ENCODE measurements around the gene RPS15. TPM values are rescaled to one million over a fixed set of nuclear protein-coding genes. Genes with fewer than 3 reads are reported as not detected.

Gene RPS15
- polyA plus RNA-seq, 1 donor (not counting 4 experiments of a cell fraction or from before 2014, with no cell fraction given): 795 TPM

GRCh38 chr19:1420590-1420989, 17.6 kb upstream of the RPS15 start:
- Histone ChIP-seq H3K4me3 (ENCODE audit: control insufficient read depth in 2 of 3, extremely low read depth in 1 of 3, insufficient read depth in 2 of 3, low read depth in 1 of 3, low read length in 3 of 3) (no peak overlapping the region), H3K27ac (ENCODE audit: control insufficient read depth, insufficient read depth, low read length) (no peak overlapping the region), H3K4me1 (ENCODE audit: control insufficient read depth, extremely low read depth, insufficient read depth, low read length) (peaks cover 31% of the 10 kb centered on the region), H3K79me2 (ENCODE audit: control insufficient read depth, insufficient read depth, low read length) (peaks cover 82% of the 10 kb centered on the region), H3K27me3 (ENCODE audit: control insufficient read depth, extremely low read depth, insufficient read depth, low read length) (no peaks in the 10 kb centered on the region), H3K9me3 (ENCODE audit: control insufficient read depth, low read depth, low read length) (no peaks in the 10 kb centered on the region), H3K36me3 (ENCODE audit: control insufficient read depth in 2 of 2, extremely low read depth in 1 of 2, insufficient read depth in 2 of 2, low read length in 2 of 2) (peaks cover 40 to 64% of the 10 kb centered on the region in 2 experiments), H4K20me1 (ENCODE audit: control insufficient read depth, extremely low read depth, insufficient read depth, low read length) (peaks cover 41% of the 10 kb centered on the region), H3K9me1 (ENCODE audit: control insufficient read depth, extremely low read depth, insufficient read depth, low read length) (peaks cover 5% of the 10 kb centered on the region), H3K9ac (ENCODE audit: control insufficient read depth, extremely low read depth, insufficient read depth, low read length) (no peak overlapping the region), H3K4me2 (ENCODE audit: control insufficient read depth, extremely low read depth, insufficient read depth, low read depth, low read length) (no peak overlapping the region), H2AFZ (ENCODE audit: control insufficient read depth, low read length) (no peak overlapping the region)
- dilution Hi-C loops (cut with MboI; ENCODE audit: extremely low pct_ligation_motif_present, low sequenced_read_pairs): no loop called here
- FAIRE-seq (no peak), DNase-seq (ENCODE audit: low read depth, low spot score) (no peak)
- TF ChIP-seq CTCF (optimal IDR thresholded peaks at IDR 0.05 in 1 of 3, IDR thresholded peaks at IDR 0.05 in 1 of 3, conservative IDR thresholded peaks at IDR 0.05 in 1 of 3; ENCODE audit: extremely low read depth in 1 of 3, insufficient read depth in 2 of 3, low read length in 3 of 3): no peak
- no peak for TF ChIP-seq EZH2 (IDR thresholded peaks at IDR 0.05; ENCODE audit: low read length)

DNA sequence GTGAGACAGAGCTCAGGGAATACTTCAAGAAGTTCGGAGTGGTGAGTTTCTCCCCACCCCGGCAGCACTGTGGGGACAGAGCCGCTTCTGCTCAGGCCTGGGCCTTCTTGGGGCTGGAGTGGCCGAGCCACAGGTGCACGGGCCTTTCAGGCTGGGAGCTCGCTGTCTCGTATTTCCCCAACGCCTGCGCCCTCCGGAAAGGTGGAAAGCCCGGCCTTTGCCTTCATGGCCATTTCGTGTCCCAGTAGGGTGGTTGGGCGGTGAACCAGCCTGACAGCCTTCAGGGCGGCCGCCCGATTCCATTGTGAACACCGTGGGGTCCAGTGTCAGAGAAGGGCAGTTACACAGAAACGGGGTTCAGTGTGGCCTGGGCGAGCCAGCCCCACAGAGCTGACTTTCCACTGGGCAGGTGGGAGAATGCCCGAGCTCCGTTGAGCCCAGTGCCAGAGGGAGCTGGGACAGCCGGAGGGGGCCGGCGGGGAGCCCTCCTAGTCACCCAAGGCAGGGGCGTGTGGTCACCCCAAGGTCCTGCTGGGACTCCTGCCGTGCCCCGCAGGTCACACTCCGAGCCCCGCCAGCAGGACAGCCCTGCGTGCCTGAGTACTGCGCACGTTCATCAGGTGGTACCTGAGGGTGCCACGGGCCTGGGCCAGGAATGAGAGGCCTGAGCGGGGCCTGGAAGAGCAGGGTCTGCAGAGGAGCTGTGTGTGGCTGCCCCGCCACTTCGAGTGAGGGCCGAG, 16.8 kb upstream of the RPS15 start:
- Histone ChIP-seq H3K9me1 (ENCODE audit: control insufficient read depth, extremely low read depth, insufficient read depth, low read length) (peaks cover 3% of the 10 kb centered on the region), H3K9me3 (ENCODE audit: control insufficient read depth, low read depth, low read length) (no peaks in the 10 kb centered on the region), H3K4me3 (ENCODE audit: control insufficient read depth in 2 of 3, extremely low read depth in 1 of 3, insufficient read depth in 2 of 3, low read depth in 1 of 3, low read length in 3 of 3) (no peak overlapping the region), H2AFZ (ENCODE audit: control insufficient read depth, low read length) (no peak overlapping the region), H3K79me2 (ENCODE audit: control insufficient read depth, insufficient read depth, low read length) (peaks cover 82% of the 10 kb centered on the region), H3K27ac (ENCODE audit: control insufficient read depth, insufficient read depth, low read length) (no peak overlapping the region), H3K9ac (ENCODE audit: control insufficient read depth, extremely low read depth, insufficient read depth, low read length) (no peak overlapping the region), H4K20me1 (ENCODE audit: control insufficient read depth, extremely low read depth, insufficient read depth, low read length) (peaks cover 39% of the 10 kb centered on the region), H3K4me2 (ENCODE audit: control insufficient read depth, extremely low read depth, insufficient read depth, low read depth, low read length) (no peak overlapping the region), H3K27me3 (ENCODE audit: control insufficient read depth, extremely low read depth, insufficient read depth, low read length) (no peaks in the 10 kb centered on the region), H3K4me1 (ENCODE audit: control insufficient read depth, extremely low read depth, insufficient read depth, low read length) (peaks cover 25% of the 10 kb centered on the region), H3K36me3 (ENCODE audit: control insufficient read depth in 2 of 2, extremely low read depth in 1 of 2, insufficient read depth in 2 of 2, low read length in 2 of 2) (peaks cover 41 to 72% of the 10 kb centered on the region in 2 experiments)
- no peak for TF ChIP-seq CTCF (optimal IDR thresholded peaks at IDR 0.05 in 1 of 3, IDR thresholded peaks at IDR 0.05 in 1 of 3, conservative IDR thresholded peaks at IDR 0.05 in 1 of 3; ENCODE audit: extremely low read depth in 1 of 3, insufficient read depth in 2 of 3, low read length in 3 of 3)
- no peak for TF ChIP-seq EZH2 (IDR thresholded peaks at IDR 0.05; ENCODE audit: low read length)
- FAIRE-seq: no peak
- DNase-seq (ENCODE audit: low read depth, low spot score): no peak
- dilution Hi-C loops (cut with MboI; ENCODE audit: extremely low pct_ligation_motif_present, low sequenced_read_pairs): no loop called here

All from keratinocyte (primary cell).